HG03066 (cell line): ENCODE results near the gene PARD3.
"Not testable (repeated sequence)": the region's sequence is repeated elsewhere in the genome, so short reads cannot be mapped to it uniquely, and the experiment has no call there.

Source experiments
- ATAC-seq: cut with Tn5 transposase; IDR thresholded peaks from one replicate; pipeline ENCODE4 v1.9.1; 2021; ENCODE audit warnings: low read depth; ENCODE audit not compliant: unreplicated experiment

Gene PARD3

GRCh38 chr10:34815185-34816084, at the start of gene PARD3:
TSS of gene PARD3 (minus strand) at chr10:34815296. CDS start at chr10:34814995, 301 bp downstream.
- ATAC-seq = peak; percentile 57

DNA sequence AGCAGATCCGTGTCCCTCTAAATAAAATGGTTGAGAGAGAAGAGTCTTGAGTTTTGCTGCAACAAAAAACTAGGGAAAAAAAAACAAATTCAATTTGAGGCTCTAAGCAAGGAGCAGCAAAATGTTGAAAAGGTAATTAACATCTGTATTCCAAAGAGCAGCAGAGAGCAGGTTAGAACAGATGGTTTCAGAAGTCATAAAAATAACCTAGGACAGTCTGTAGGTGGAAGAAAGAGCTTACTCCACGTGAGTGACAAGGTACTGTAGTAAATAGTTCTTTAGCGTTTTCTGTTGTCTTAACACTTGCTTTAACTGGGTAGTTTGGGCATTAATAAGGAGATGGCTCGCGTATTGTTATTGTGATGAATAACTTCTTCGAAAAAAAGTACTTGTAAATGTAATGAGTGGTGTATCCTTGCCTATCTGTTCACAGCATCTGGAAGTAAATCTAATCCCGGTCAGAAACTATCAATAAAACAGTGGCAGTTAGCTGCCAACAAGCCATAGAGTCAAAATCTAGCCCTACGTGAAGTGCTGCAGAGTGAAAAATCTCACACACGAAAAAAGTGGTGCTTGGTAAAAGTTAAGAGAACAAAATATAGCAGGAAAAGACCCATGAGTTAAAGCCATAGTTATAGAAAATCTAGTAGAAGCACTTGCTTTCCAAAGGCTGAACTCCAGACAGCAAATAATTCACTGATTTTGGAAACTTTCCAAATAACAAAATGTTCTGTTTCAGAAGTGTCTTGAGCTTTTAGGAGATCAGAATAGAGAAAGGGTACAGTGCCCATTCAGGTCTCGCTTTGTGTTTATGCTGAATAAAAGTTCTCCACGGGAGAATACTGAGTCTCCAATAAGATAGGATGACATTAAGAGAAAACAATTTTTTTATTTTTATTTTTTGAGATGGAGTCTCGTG, 49.3 kb upstream of the PARD3 start:
- no peak for ATAC-seq

DNA sequence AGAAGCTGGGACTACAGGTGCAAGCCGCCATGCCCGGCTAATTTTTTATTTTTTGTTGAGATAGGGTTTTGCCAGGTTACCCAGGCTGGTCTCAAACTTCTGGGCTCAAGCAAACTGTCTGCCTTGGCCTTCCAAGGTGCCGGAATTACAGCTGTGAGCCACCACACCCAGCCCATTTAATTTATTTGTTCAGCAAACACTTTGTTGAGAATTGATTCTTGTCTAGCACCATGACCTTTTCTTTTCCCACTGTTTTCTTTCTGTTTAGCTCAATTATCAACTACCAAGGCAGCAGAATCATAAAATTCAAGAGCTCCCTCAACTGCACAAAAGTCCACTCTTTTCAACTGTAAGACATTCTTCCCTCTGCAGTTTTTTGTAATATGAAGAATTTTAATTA, 47.8 kb upstream of the PARD3 start:
- ATAC-seq = no peak

- no peak for ATAC-seq
Observed at GRCh38 chr10:34861293-34862021, 46.4 kb upstream of the PARD3 start.

GRCh38 chr10:34859170-34859569, 44.1 kb upstream of the PARD3 start:
- no peak for ATAC-seq

GRCh38 chr10:34858003-34858402, 42.9 kb upstream of the PARD3 start:
- no peak for ATAC-seq

GRCh38 chr10:34854147-34854601, 39.1 kb upstream of the PARD3 start:
- ATAC-seq = no peak

GRCh38 chr10:34853357-34853756, 38.3 kb upstream of the PARD3 start:
- no peak for ATAC-seq

GRCh38 chr10:34850558-34850957, 35.5 kb upstream of the PARD3 start:
- ATAC-seq = no peak

- no peak for ATAC-seq
Observed at GRCh38 chr10:34850036-34850435, 34.9 kb upstream of the PARD3 start.

- no peak for ATAC-seq
Observed at GRCh38 chr10:34845070-34845469, 30.0 kb upstream of the PARD3 start.

DNA sequence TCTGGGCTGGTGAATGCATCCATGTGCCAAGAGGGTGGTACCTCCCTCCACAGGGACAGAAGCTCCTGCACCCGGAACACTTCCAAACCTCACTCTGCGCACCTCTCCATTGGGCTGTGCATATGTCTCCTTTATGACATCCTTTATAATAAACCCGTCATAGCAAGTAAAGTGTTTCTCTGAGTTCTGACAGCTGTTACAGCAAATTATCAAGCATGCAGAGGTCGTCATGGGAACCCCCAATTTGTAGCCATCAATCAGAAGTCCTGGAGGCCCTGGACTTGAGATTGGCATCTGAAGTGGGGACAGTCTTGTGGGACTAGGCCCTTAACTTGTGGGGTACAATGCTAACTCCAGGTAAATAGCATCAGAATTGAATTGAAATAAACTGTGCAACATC, 29.4 kb upstream of the PARD3 start:
- ATAC-seq = no peak

DNA sequence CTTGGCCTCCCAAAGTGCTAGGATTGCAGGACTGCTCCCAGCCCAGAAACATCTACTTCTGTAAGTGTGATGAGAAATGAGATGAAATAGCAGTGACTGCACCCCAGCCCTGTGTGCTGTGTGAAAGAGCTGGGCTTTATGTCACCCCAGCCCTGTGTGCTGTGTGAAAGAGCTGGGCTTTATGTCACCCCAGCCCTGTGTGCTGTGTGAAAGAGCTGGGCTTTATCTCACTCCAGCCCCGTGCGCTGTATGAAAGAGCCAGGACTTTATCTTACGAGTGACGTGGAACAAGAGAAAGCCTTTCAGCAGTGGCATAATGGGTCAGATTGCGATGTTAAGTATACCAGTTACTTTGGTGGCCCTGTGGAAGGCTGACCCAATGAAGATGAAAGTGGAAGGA, 28.4 kb upstream of the PARD3 start:
- not testable (repeated sequence) for ATAC-seq

- no peak for ATAC-seq
Observed at GRCh38 chr10:34838366-34838900, 23.3 kb upstream of the PARD3 start.

DNA sequence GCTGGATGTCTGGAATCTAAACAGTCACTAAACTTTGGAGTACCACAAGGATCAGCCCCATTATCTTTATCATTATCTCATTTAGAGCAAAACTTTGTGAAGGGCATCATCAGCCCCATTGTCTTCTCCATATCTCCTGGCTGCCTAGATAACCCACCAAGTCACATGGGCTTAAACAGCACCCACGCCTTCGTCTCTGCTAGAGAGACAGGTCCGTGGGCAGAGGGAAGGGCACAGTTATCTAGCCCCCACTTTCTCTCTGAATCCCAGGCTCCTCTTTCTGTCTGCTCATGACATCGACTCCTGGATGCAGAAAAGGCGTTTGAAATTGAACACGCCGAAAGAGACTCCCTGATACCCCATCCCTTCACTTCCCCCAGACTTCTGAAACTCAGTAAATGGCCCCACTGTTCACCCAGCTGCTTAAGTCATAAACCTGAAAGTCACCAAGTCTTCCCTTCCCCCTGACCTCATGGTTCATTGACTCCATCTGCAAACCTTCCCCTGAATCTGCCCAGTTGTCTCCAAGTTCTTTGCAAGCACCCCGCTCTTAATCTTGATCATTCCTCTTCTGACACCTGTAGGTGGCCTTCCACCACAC, 20.9 kb upstream of the PARD3 start:
- ATAC-seq = peak; percentile 68

- no peak for ATAC-seq
Observed at GRCh38 chr10:34834274-34834673, 19.2 kb upstream of the PARD3 start.

DNA sequence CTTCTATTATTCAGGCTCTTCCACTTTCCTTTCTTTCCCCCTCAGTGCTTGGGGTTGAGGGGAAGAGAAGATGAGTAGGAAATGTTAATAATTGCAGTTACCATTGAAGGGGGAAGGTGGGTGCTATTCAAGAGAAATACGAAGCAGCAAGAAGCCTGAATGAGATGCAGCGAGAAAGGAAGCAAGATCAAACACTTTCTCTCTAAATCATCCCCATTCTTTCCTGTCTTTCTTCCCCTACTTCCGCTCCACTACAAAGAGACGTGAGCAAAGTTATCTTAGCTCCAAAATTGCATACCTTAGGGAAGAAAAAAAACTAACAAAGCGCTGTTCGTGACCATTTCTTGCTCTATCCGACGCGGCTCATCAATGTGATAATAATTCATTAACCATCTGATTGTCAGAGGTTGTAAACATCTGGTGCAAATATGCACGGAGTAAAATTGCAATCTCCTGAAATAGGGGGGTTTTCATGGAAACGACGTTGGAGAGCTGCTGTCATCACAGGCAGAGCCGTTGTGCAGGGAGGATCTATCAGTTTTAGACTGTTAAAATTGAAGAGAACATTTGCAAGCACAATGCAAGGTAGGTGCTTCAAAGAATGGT, 15.2 kb upstream of the PARD3 start:
- ATAC-seq = no peak

- ATAC-seq = no peak
Observed at GRCh38 chr10:34826857-34827766, 12.0 kb upstream of the PARD3 start.

GRCh38 chr10:34826221-34826620, 11.1 kb upstream of the PARD3 start:
- no peak for ATAC-seq
